Stimulated activated CD8-positive, alpha-beta memory T cell treated with anti-CD3 and anti-CD28 coated beads, Interleukin-12 subunit alpha, Interleukin-12 subunit beta, amount 100 ng/mL, for 1 hour (primary cell): ENCODE data around the gene VRK1.

ENCODE experiments used
- DNase-seq: peaks from one replicate; pipeline ENCODE4 v3.0.0-alpha.2; 2020; ENCODE audit warnings: low read depth

Gene VRK1

GRCh38 chr14:96792003-96792402 is 5.2 kb upstream of the VRK1 start:
- no peak for DNase-seq

- no peak for DNase-seq
These were observed 4.6 kb upstream of the VRK1 start for GRCh38 chr14:96792591-96792990.

GRCh38 chr14:96793547-96793946 is 3.6 kb upstream of the VRK1 start:
- DNase-seq: no peak

GRCh38 chr14:96795109-96795828 is 1.9 kb upstream of the VRK1 start:
- DNase-seq: no peak

GRCh38 chr14:96797582-96798349 is 584 bp downstream of the VRK1 start:
- DNase-seq: peak; percentile 4

GRCh38 chr14:96798956-96799355 is 1.8 kb downstream of the VRK1 start:
- DNase-seq: no peak

GRCh38 chr14:96799489-96800054 is 2.4 kb downstream of the VRK1 start:
- no peak for DNase-seq

- no peak for DNase-seq
These were observed 4.7 kb downstream of the VRK1 start for GRCh38 chr14:96801931-96802330.

- no peak for DNase-seq
These were observed 5.8 kb downstream of the VRK1 start for GRCh38 chr14:96802963-96803362.

- DNase-seq: no peak
These were observed 6.8 kb downstream of the VRK1 start for GRCh38 chr14:96803958-96804357.

GRCh38 chr14:96804895-96805294 is 7.7 kb downstream of the VRK1 start:
- no peak for DNase-seq

GRCh38 chr14:96805956-96806355 is 8.8 kb downstream of the VRK1 start:
- no peak for DNase-seq

GRCh38 chr14:96806836-96807235 is 9.7 kb downstream of the VRK1 start:
- no peak for DNase-seq

GRCh38 chr14:96808619-96809406 is 11.6 kb downstream of the VRK1 start:
- DNase-seq: no peak

- DNase-seq: no peak
These were observed 14.1 kb downstream of the VRK1 start for GRCh38 chr14:96811265-96811664.

- no peak for DNase-seq
These were observed 14.9 kb downstream of the VRK1 start for GRCh38 chr14:96811985-96812667.

GRCh38 chr14:96816281-96816680 is 19.1 kb downstream of the VRK1 start:
- DNase-seq: no peak

GRCh38 chr14:96817750-96818666 is 20.8 kb downstream of the VRK1 start:
- no peak for DNase-seq

GRCh38 chr14:96821501-96821900 is 24.3 kb downstream of the VRK1 start:
- no peak for DNase-seq

GRCh38 chr14:96823652-96824051 is 26.5 kb downstream of the VRK1 start:
- DNase-seq: no peak

GRCh38 chr14:96824283-96824682 is 27.1 kb downstream of the VRK1 start:
- DNase-seq: no peak
